DOHH2 (cell line): Measurements from ENCODE around the gene COL5A1.

ENCODE experiments used
- H3F3A ChIP-seq: fragments of 200-600 bp; sonication (generic), shearing (Covaris generic); 2 replicates; pipeline ENCODE4 v1.6.0; 2016; ENCODE audit warnings: antibody characterized with exemption, mild to moderate bottlenecking; ENCODE audit not compliant: control insufficient read depth, insufficient read depth
- H3K27ac ChIP-seq: fragments of 200-600 bp; sonication (generic); 2 replicates; pipeline ENCODE4 v1.5.1; 2014; ENCODE audit warnings: low read depth, mild to moderate bottlenecking, low read length, moderate library complexity
- H3K27me3 ChIP-seq: fragments of 200-600 bp; sonication (generic); 2 replicates; pipeline ENCODE4 v1.6.1; 2014; ENCODE audit warnings: mild to moderate bottlenecking, low read length, mixed read lengths; ENCODE audit not compliant: control insufficient read depth
- H3K36me3 ChIP-seq: fragments of 200-600 bp; sonication (generic); 2 replicates; pipeline ENCODE4 v1.6.1; 2014; ENCODE audit warnings: mild to moderate bottlenecking, low read length, moderate library complexity, mixed read lengths; ENCODE audit not compliant: control insufficient read depth
- H3K4me1 ChIP-seq: fragments of 200-600 bp; sonication (generic); 2 replicates; pipeline ENCODE4 v1.6.1; 2014; ENCODE audit warnings: mild to moderate bottlenecking, low read length, mixed read lengths; ENCODE audit not compliant: control insufficient read depth
- H3K4me2 ChIP-seq: fragments of 200-600 bp; sonication (generic); 2 replicates; pipeline ENCODE4 v1.6.0; 2014; ENCODE audit warnings: mild to moderate bottlenecking, low read length, moderate library complexity
- H3K4me3 ChIP-seq: fragments of 200-600 bp; sonication (generic); 2 replicates; pipeline ENCODE4 v1.5.1; 2014; ENCODE audit warnings: mild to moderate bottlenecking, low read length, mixed read lengths
- H3K79me2 ChIP-seq: fragments of 200-600 bp; sonication (generic); 2 replicates; pipeline ENCODE4 v1.6.1; 2014; ENCODE audit warnings: mild to moderate bottlenecking, low read length, mixed read lengths; ENCODE audit not compliant: control insufficient read depth
- H3K9me2 ChIP-seq: fragments of 200-600 bp; sonication (generic); replicated peaks from 2 replicates; pipeline ENCODE4 v1.6.1; 2014; ENCODE audit warnings: mild to moderate bottlenecking, low read length, mixed read lengths; ENCODE audit not compliant: control insufficient read depth
- H3K9me3 ChIP-seq: fragments of 200-600 bp; sonication (generic); 2 replicates; pipeline ENCODE4 v1.6.1; 2014; ENCODE audit warnings: antibody characterized with exemption, low read length, mixed read lengths; ENCODE audit not compliant: control insufficient read depth, insufficient read depth
- H4K20me1 ChIP-seq: fragments of 200-600 bp; sonication (generic); 2 replicates; pipeline ENCODE4 v1.6.0; 2014; ENCODE audit warnings: low read depth, mild to moderate bottlenecking, antibody characterized with exemption, low read length, moderate library complexity; ENCODE audit not compliant: control insufficient read depth, insufficient read depth
- CTCF ChIP-seq: fragments of 200-600 bp; sonication (generic); IDR thresholded peaks from one replicate; pipeline ENCODE4 v1.5.1; 2014; ENCODE audit warnings: antibody characterized with exemption, mild to moderate bottlenecking, low read depth, low read length; ENCODE audit not compliant: poor library complexity, severe bottlenecking
- EZH2phosphoT487 ChIP-seq: fragments of 200-600 bp; sonication (generic); IDR thresholded peaks from 2 replicates; pipeline ENCODE4 v1.6.1; 2017; ENCODE audit warnings: borderline replicate concordance, mild to moderate bottlenecking, antibody characterized with exemption, low read length, moderate library complexity, mixed read lengths

COL5A1 gene

GRCh38 chr9:134792627-134793026 lies 151.0 kb downstream of the COL5A1 start:
- Histone ChIP-seq H3K9me2 (no peaks in the 10 kb centered on the region), H3K27me3 (no peaks in the 10 kb centered on the region), H3K4me2 (no peak overlapping the region), H3K4me3 (no peak overlapping the region), H3K79me2 (no peaks in the 10 kb centered on the region), H3K4me1 (no peaks in the 10 kb centered on the region), H3K36me3 (no peaks in the 10 kb centered on the region), H3K27ac (no peak overlapping the region), H4K20me1 (no peaks in the 10 kb centered on the region), H3F3A (no peaks in the 10 kb centered on the region), H3K9me3 (no peaks in the 10 kb centered on the region)
- TF ChIP-seq CTCF (no peak), EZH2phosphoT487 (no peak)

- no peaks in the 10 kb centered on the region for H3K27me3 ChIP-seq
- no peak for TF ChIP-seq EZH2phosphoT487
- no peak for TF ChIP-seq CTCF
- no peak overlapping the region for H3K27ac ChIP-seq
- no peaks in the 10 kb centered on the region for H3K79me2 ChIP-seq
- H3F3A ChIP-seq, result no peaks in the 10 kb centered on the region
- no peaks in the 10 kb centered on the region for H3K9me3 ChIP-seq
- no peaks in the 10 kb centered on the region for H3K36me3 ChIP-seq
- H3K9me2 ChIP-seq, result no peaks in the 10 kb centered on the region
- H3K4me3 ChIP-seq, result no peak overlapping the region
- no peak overlapping the region for H3K4me2 ChIP-seq
- H4K20me1 ChIP-seq, result no peaks in the 10 kb centered on the region
- no peaks in the 10 kb centered on the region for H3K4me1 ChIP-seq
Observed at GRCh38 chr9:134793288-134794188, 151.9 kb downstream of the COL5A1 start.

- H3K9me2 ChIP-seq, result no peaks in the 10 kb centered on the region
- no peaks in the 10 kb centered on the region for H3K36me3 ChIP-seq
- H3K79me2 ChIP-seq, result no peaks in the 10 kb centered on the region
- no peaks in the 10 kb centered on the region for H3K9me3 ChIP-seq
- no peaks in the 10 kb centered on the region for H4K20me1 ChIP-seq
- no peak overlapping the region for H3K4me2 ChIP-seq
- no peaks in the 10 kb centered on the region for H3K27me3 ChIP-seq
- H3K27ac ChIP-seq, result no peak overlapping the region
- H3K4me3 ChIP-seq, result no peak overlapping the region
- no peaks in the 10 kb centered on the region for H3K4me1 ChIP-seq
- H3F3A ChIP-seq, result no peaks in the 10 kb centered on the region
- no peak for TF ChIP-seq CTCF
- no peak for TF ChIP-seq EZH2phosphoT487
Observed at GRCh38 chr9:134794663-134795370, 153.2 kb downstream of the COL5A1 start.
